Hepatocyte (in vitro differentiated cells): ENCODE results near the gene EPN1. TPM values are rescaled to one million over a fixed set of nuclear protein-coding genes. Genes with fewer than 3 reads are reported as not detected.
A peak's percentile ranks its signal among the peaks of the same experiment; 100 is the strongest.

ENCODE experiments used
- DNase-seq: peaks from one replicate; pipeline ENCODE4 v3.0.0-alpha.2; 2016; ENCODE audit warnings: low spot score
- H2AFZ ChIP-seq: fragments of 200-600 bp; sonication (generic); 2 replicates; pipeline ENCODE4 v1.6.0; 2016; ENCODE audit warnings: antibody characterized with exemption, mild to moderate bottlenecking
- H3K27ac ChIP-seq: fragments of 200-600 bp; sonication (generic); 2 replicates; pipeline ENCODE4 v1.5.1; 2016; ENCODE audit warnings: mild to moderate bottlenecking
- H3K27me3 ChIP-seq: fragments of 200-600 bp; sonication (generic); 2 replicates; pipeline ENCODE4 v1.6.1; 2016
- H3K36me3 ChIP-seq: fragments of 200-600 bp; sonication (generic); replicated peaks from 2 replicates; pipeline ENCODE4 v1.5.1; 2016; ENCODE audit warnings: low read depth; ENCODE audit not compliant: insufficient read depth
- H3K4me1 ChIP-seq: fragments of 200-600 bp; sonication (generic); 2 replicates; pipeline ENCODE4 v1.5.1; 2016; ENCODE audit warnings: mild to moderate bottlenecking, moderate library complexity; ENCODE audit not compliant: insufficient read depth
- H3K4me2 ChIP-seq: fragments of 200-600 bp; sonication (generic); 2 replicates; pipeline ENCODE4 v1.6.0; 2016
- H3K4me3 ChIP-seq: fragments of 200-600 bp; sonication (generic); 2 replicates; pipeline ENCODE4 v1.5.1; 2016; ENCODE audit warnings: mild to moderate bottlenecking
- H3K79me2 ChIP-seq: fragments of 200-600 bp; sonication (generic); 2 replicates; pipeline ENCODE4 v1.6.0; 2017; ENCODE audit warnings: mild to moderate bottlenecking
- H3K9me2 ChIP-seq: fragments of 200-600 bp; sonication (generic); replicated peaks from 2 replicates; pipeline ENCODE4 v1.6.0; 2017; ENCODE audit warnings: mild to moderate bottlenecking; ENCODE audit not compliant: insufficient read depth
- H3K9me3 ChIP-seq: fragments of 200-600 bp; sonication (generic); 2 replicates; pipeline ENCODE4 v1.5.1; 2016; ENCODE audit warnings: low read depth, mild to moderate bottlenecking
- H4K20me1 ChIP-seq: fragments of 200-600 bp; sonication (generic); 2 replicates; pipeline ENCODE4 v1.6.0; 2016; ENCODE audit warnings: mild to moderate bottlenecking; ENCODE audit not compliant: insufficient read depth, poor library complexity, severe bottlenecking
- EZH2 ChIP-seq: fragments of 200-600 bp; sonication (generic); IDR thresholded peaks from 2 replicates; pipeline ENCODE4 v1.6.1; 2016; ENCODE audit warnings: antibody characterized with exemption, mild to moderate bottlenecking, borderline replicate concordance
- EZH2phosphoT487 ChIP-seq: fragments of 200-600 bp; sonication (generic); IDR thresholded peaks from one replicate; pipeline ENCODE4 v1.6.1; 2018; ENCODE audit warnings: antibody characterized with exemption, mild to moderate bottlenecking, low read depth, moderate library complexity; ENCODE audit not compliant: unreplicated experiment, severe bottlenecking
- WGBS: methylation state at CpG from one replicate; pipeline ENCODE4 v1.1.6; 2016; ENCODE audit warnings: low lambda C conversion rate; ENCODE audit errors: missing lambda C conversion rate; 5-methylcytosine and 5-hydroxymethylcytosine counted together
- polyA plus RNA-seq: library from polyadenylated mRNA; unstranded; fragments of >200 nt; fragmentation: Nextera tagmentation; extraction: Ambion mirVana; gene quantifications from 2 replicates; pipeline ENCODE4 v1.2.1, GENCODE V29; 2016
- total RNA-seq: library from RNA; depleted of rRNA; stranded (reverse); fragments of >200 nt; gene quantifications from 2 replicates; pipeline ENCODE4 v1.2.3, GENCODE V29; 2014
- TF ChIP-seq, protein P1 (sequence below): fragments of 200-600 bp; sonication (generic); IDR thresholded peaks from 2 replicates; pipeline ENCODE4 v1.5.1; 2016; ENCODE audit warnings: antibody characterized with exemption, mild to moderate bottlenecking; ENCODE audit not compliant: poor library complexity

EPN1 gene
- total and polyA plus RNA-seq, 2 experiments from 2014 or later, result 74.8 to 165 TPM

- WGBS, result 91% methylated on average over 9 of the region's 9 CpGs
- no peaks in the 10 kb centered on the region for H3K9me2 ChIP-seq
- TF ChIP-seq, protein P1, sequence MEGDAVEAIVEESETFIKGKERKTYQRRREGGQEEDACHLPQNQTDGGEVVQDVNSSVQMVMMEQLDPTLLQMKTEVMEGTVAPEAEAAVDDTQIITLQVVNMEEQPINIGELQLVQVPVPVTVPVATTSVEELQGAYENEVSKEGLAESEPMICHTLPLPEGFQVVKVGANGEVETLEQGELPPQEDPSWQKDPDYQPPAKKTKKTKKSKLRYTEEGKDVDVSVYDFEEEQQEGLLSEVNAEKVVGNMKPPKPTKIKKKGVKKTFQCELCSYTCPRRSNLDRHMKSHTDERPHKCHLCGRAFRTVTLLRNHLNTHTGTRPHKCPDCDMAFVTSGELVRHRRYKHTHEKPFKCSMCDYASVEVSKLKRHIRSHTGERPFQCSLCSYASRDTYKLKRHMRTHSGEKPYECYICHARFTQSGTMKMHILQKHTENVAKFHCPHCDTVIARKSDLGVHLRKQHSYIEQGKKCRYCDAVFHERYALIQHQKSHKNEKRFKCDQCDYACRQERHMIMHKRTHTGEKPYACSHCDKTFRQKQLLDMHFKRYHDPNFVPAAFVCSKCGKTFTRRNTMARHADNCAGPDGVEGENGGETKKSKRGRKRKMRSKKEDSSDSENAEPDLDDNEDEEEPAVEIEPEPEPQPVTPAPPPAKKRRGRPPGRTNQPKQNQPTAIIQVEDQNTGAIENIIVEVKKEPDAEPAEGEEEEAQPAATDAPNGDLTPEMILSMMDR, result no peak
- no peak for TF ChIP-seq EZH2
- TF ChIP-seq EZH2phosphoT487, result no peak
- no peak overlapping the region for H2AFZ ChIP-seq
- no peak overlapping the region for H3K4me2 ChIP-seq
- H4K20me1 ChIP-seq, result peaks cover 53% of the 10 kb centered on the region
- DNase-seq, result no peak
- no peak overlapping the region for H3K27ac ChIP-seq
- no peaks in the 10 kb centered on the region for H3K9me3 ChIP-seq
- no peak overlapping the region for H3K4me3 ChIP-seq
- peaks cover 41% of the 10 kb centered on the region for H3K4me1 ChIP-seq
- H3K27me3 ChIP-seq, result no peaks in the 10 kb centered on the region
- H3K36me3 ChIP-seq, result no peaks in the 10 kb centered on the region
- peaks cover 92% of the 10 kb centered on the region for H3K79me2 ChIP-seq
Measured at GRCh38 chr19:55681131-55682092, 6.4 kb downstream of the EPN1 start.

- peak overlapping the region; percentile 98 for H3K27ac ChIP-seq
- peaks cover 83% of the 10 kb centered on the region for H3K79me2 ChIP-seq
- peak overlapping the region; percentile 69 for H3K4me2 ChIP-seq
- H3K36me3 ChIP-seq, result no peaks in the 10 kb centered on the region
- TF ChIP-seq, protein P1, result no peak
- TF ChIP-seq EZH2, result no peak
- no peak for TF ChIP-seq EZH2phosphoT487
- no peaks in the 10 kb centered on the region for H3K27me3 ChIP-seq
- peak; percentile 73 for DNase-seq
- H4K20me1 ChIP-seq, result peaks cover 41% of the 10 kb centered on the region
- H2AFZ ChIP-seq, result no peak overlapping the region
- WGBS, result 67% methylated on average over 22 of the region's 22 CpGs
- peaks cover 25% of the 10 kb centered on the region for H3K4me1 ChIP-seq
- no peaks in the 10 kb centered on the region for H3K9me2 ChIP-seq
- H3K4me3 ChIP-seq, result no peak overlapping the region
- H3K9me3 ChIP-seq, result no peaks in the 10 kb centered on the region
Measured at GRCh38 chr19:55683449-55684261, 8.6 kb downstream of the EPN1 start.

GRCh38 chr19:55684946-55685681, 10.1 kb downstream of the EPN1 start:
- Histone ChIP-seq H3K4me3 (no peak overlapping the region), H3K27ac (peak overlapping the region; percentile 98), H3K4me2 (peak overlapping the region; percentile 69), H2AFZ (no peak overlapping the region), H3K4me1 (peaks cover 25% of the 10 kb centered on the region), H4K20me1 (peaks cover 28% of the 10 kb centered on the region), H3K9me3 (no peaks in the 10 kb centered on the region), H3K27me3 (no peaks in the 10 kb centered on the region), H3K36me3 (no peaks in the 10 kb centered on the region), H3K79me2 (peaks cover 69% of the 10 kb centered on the region), H3K9me2 (no peaks in the 10 kb centered on the region)
- no peak for DNase-seq
- 98% methylated on average over 51 of the region's 60 CpGs for WGBS
- no peak for TF ChIP-seq EZH2
- TF ChIP-seq EZH2phosphoT487, result no peak
- TF ChIP-seq, protein P1, result no peak
